HL-60 (cell line): ENCODE data around the gene DAGLA.

ENCODE experiments used
- GABPA ChIP-seq: IDR thresholded peaks from 2 replicates; pipeline ENCODE4 v1.6.1; 2012; ENCODE audit warnings: low read depth
- POLR2AphosphoS5 ChIP-seq: IDR thresholded peaks from 2 replicates; pipeline ENCODE4 v1.6.1; 2012; ENCODE audit warnings: low read depth
- SPI1 ChIP-seq: IDR thresholded peaks from 2 replicates; pipeline ENCODE4 v1.6.1; 2012; ENCODE audit warnings: low read depth, mild to moderate bottlenecking, borderline replicate concordance
- TF ChIP-seq, protein P1 (sequence below): IDR thresholded peaks from one replicate; pipeline ENCODE4 v1.5.1; 2011; ENCODE audit warnings: low read length, control low read depth, inconsistent platforms; ENCODE audit not compliant: insufficient read depth
- TF ChIP-seq, protein P2 (sequence below): IDR thresholded peaks from 2 replicates; pipeline ENCODE4 v1.6.1; 2012; ENCODE audit warnings: low read depth; ENCODE audit not compliant: insufficient replicate concordance

DNA sequence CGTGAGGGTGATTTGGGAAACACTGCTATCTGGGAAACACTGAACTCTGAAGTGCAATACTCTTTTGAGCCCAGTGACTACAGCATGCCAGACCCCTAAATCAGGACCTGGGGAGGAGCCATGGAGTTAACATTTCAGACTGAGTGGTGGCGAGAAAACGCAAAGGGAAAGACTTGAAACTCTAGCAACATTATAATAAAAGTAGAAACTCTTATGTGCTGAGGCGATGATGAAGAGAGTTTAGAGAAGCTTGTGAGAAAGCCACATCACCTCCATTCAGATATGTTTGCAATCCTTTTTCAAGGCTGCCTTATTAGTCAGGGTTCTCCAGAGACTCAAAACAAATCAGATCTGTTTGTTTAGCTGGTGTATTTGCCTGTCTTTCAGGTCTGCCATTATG is 114.4 kb downstream of the DAGLA start:
- TF ChIP-seq GABPA (no peak), POLR2AphosphoS5 (no peak), SPI1 (no peak)
- TF ChIP-seq, protein P1, sequence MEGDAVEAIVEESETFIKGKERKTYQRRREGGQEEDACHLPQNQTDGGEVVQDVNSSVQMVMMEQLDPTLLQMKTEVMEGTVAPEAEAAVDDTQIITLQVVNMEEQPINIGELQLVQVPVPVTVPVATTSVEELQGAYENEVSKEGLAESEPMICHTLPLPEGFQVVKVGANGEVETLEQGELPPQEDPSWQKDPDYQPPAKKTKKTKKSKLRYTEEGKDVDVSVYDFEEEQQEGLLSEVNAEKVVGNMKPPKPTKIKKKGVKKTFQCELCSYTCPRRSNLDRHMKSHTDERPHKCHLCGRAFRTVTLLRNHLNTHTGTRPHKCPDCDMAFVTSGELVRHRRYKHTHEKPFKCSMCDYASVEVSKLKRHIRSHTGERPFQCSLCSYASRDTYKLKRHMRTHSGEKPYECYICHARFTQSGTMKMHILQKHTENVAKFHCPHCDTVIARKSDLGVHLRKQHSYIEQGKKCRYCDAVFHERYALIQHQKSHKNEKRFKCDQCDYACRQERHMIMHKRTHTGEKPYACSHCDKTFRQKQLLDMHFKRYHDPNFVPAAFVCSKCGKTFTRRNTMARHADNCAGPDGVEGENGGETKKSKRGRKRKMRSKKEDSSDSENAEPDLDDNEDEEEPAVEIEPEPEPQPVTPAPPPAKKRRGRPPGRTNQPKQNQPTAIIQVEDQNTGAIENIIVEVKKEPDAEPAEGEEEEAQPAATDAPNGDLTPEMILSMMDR: no peak
- TF ChIP-seq, protein P2, sequence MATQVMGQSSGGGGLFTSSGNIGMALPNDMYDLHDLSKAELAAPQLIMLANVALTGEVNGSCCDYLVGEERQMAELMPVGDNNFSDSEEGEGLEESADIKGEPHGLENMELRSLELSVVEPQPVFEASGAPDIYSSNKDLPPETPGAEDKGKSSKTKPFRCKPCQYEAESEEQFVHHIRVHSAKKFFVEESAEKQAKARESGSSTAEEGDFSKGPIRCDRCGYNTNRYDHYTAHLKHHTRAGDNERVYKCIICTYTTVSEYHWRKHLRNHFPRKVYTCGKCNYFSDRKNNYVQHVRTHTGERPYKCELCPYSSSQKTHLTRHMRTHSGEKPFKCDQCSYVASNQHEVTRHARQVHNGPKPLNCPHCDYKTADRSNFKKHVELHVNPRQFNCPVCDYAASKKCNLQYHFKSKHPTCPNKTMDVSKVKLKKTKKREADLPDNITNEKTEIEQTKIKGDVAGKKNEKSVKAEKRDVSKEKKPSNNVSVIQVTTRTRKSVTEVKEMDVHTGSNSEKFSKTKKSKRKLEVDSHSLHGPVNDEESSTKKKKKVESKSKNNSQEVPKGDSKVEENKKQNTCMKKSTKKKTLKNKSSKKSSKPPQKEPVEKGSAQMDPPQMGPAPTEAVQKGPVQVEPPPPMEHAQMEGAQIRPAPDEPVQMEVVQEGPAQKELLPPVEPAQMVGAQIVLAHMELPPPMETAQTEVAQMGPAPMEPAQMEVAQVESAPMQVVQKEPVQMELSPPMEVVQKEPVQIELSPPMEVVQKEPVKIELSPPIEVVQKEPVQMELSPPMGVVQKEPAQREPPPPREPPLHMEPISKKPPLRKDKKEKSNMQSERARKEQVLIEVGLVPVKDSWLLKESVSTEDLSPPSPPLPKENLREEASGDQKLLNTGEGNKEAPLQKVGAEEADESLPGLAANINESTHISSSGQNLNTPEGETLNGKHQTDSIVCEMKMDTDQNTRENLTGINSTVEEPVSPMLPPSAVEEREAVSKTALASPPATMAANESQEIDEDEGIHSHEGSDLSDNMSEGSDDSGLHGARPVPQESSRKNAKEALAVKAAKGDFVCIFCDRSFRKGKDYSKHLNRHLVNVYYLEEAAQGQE: no peak
